SK-N-SH treated with all-trans-retinoic acid at 6 μM for 48 hours (cell line): ENCODE data around the gene SLC4A4.

Experiments
- ATAC-seq: fragments of 200-7000 bp; cut with Tn5 transposase; 3 replicates; pipeline ENCODE4 v1.9.1; 2020; ENCODE audit warnings: mild to moderate bottlenecking, moderate library complexity
- ARNTL ChIP-seq: fragments of 450-650 bp; formaldehyde crosslinking; IDR thresholded peaks from 2 replicates; pipeline ENCODE4 v1.5.0; 2020; ENCODE audit warnings: low read depth, mild to moderate bottlenecking, moderate library complexity, borderline replicate concordance
- CREB5 ChIP-seq: fragments of 250-450 bp; sonication (Bioruptor Pico); IDR thresholded peaks from 2 replicates; pipeline ENCODE4 v1.5.1; 2020; ENCODE audit warnings: low read depth, mild to moderate bottlenecking, moderate library complexity
- CSRNP3 ChIP-seq: fragments of 250-450 bp; sonication (Bioruptor Pico); IDR thresholded peaks from 2 replicates; pipeline ENCODE4 v1.5.1; 2021; ENCODE audit warnings: mild to moderate bottlenecking, moderate library complexity
- ESRRG ChIP-seq: fragments of 250-450 bp; sonication (Bioruptor Pico); IDR thresholded peaks from 2 replicates; pipeline ENCODE4 v1.6.1; 2021; ENCODE audit warnings: mild to moderate bottlenecking
- OSR1 ChIP-seq: fragments of 250-450 bp; sonication (Bioruptor Pico); IDR thresholded peaks from 2 replicates; pipeline ENCODE4 v1.8.0; 2022; ENCODE audit warnings: moderate library complexity, mild to moderate bottlenecking, inconsistent platforms
- PATZ1 ChIP-seq: fragments of 250-450 bp; sonication (Bioruptor Pico); IDR thresholded peaks from 2 replicates; pipeline ENCODE4 v1.8.0; 2020; ENCODE audit warnings: mild to moderate bottlenecking, moderate library complexity, borderline replicate concordance
- POU6F1 ChIP-seq: fragments of 250-450 bp; sonication (Bioruptor Pico); IDR thresholded peaks from 2 replicates; pipeline ENCODE4 v1.8.0; 2021; ENCODE audit warnings: low read depth, mild to moderate bottlenecking, moderate library complexity, borderline replicate concordance
- PPARA ChIP-seq: fragments of 250-450 bp; sonication (Bioruptor Pico); IDR thresholded peaks from 2 replicates; pipeline ENCODE4 v1.5.0; 2020; ENCODE audit warnings: mild to moderate bottlenecking, borderline replicate concordance
- RARB ChIP-seq: fragments of 250-450 bp; sonication (Bioruptor Pico); IDR thresholded peaks from 2 replicates; pipeline ENCODE4 v1.8.0; 2021; ENCODE audit warnings: mild to moderate bottlenecking, moderate library complexity
- SNAI2 ChIP-seq: fragments of 250-450 bp; sonication (Bioruptor Pico); IDR thresholded peaks from 2 replicates; pipeline ENCODE4 v1.5.0; 2020; ENCODE audit warnings: mild to moderate bottlenecking, moderate library complexity
- TCF4 ChIP-seq: fragments of 250-450 bp; sonication (Bioruptor Pico); IDR thresholded peaks from 2 replicates; pipeline ENCODE4 v1.8.0; 2021; ENCODE audit warnings: mild to moderate bottlenecking, moderate library complexity, borderline replicate concordance
- TOX ChIP-seq: fragments of 250-450 bp; sonication (Bioruptor Pico); IDR thresholded peaks from 2 replicates; pipeline ENCODE4 v1.8.0; 2021; ENCODE audit warnings: mild to moderate bottlenecking, moderate library complexity, borderline replicate concordance
- TSHZ2 ChIP-seq: fragments of 250-450 bp; sonication (Bioruptor Pico); IDR thresholded peaks from 2 replicates; pipeline ENCODE4 v1.5.0; 2020; ENCODE audit warnings: mild to moderate bottlenecking, moderate library complexity
- ZC3H10 ChIP-seq: fragments of 250-450 bp; sonication (Bioruptor Pico); IDR thresholded peaks from 2 replicates; pipeline ENCODE4 v1.5.1; 2021; ENCODE audit warnings: mild to moderate bottlenecking, moderate library complexity
- ZFP3 ChIP-seq: fragments of 250-450 bp; sonication (Bioruptor Pico); IDR thresholded peaks from 2 replicates; pipeline ENCODE4 v1.5.0; 2020; ENCODE audit warnings: mild to moderate bottlenecking, moderate library complexity
- ZNF565 ChIP-seq: fragments of 450-650 bp; formaldehyde crosslinking; conservative IDR thresholded peaks from 2 replicates; pipeline ENCODE4 v1.5.0; 2020; ENCODE audit warnings: low read depth, mild to moderate bottlenecking, moderate library complexity
- ZNF70 ChIP-seq: fragments of 450-650 bp; formaldehyde crosslinking; IDR thresholded peaks from 2 replicates; pipeline ENCODE4 v1.5.0; 2020; ENCODE audit warnings: mild to moderate bottlenecking, moderate library complexity
- ZNF8 ChIP-seq: fragments of 450-650 bp; formaldehyde crosslinking; IDR thresholded peaks from 2 replicates; pipeline ENCODE4 v1.5.0; 2020; ENCODE audit warnings: mild to moderate bottlenecking, moderate library complexity

SLC4A4 gene

GRCh38 chr4:71322425-71322824 lies 16.4 kb upstream of the SLC4A4 start (continued):
- no peak for TF ChIP-seq PATZ1 (CRISPR knock-in tag)
- no peak for TF ChIP-seq TSHZ2 (CRISPR knock-in tag)
- no peak for TF ChIP-seq ZNF70 (CRISPR knock-in tag)
- TF ChIP-seq ARNTL (CRISPR knock-in tag): no peak
- no peak for TF ChIP-seq ZNF565 (CRISPR knock-in tag)
- TF ChIP-seq, all 23 proteins: peak for 0

GRCh38 chr4:71333368-71333767 lies 5.5 kb upstream of the SLC4A4 start:
- no peak for ATAC-seq
- TF ChIP-seq RARB (CRISPR knock-in tag) (no peak), POU6F1 (CRISPR knock-in tag) (no peak), ARNTL (CRISPR knock-in tag) (no peak), ZFP3 (CRISPR knock-in tag) (no peak), TOX (CRISPR knock-in tag) (no peak), ZNF565 (CRISPR knock-in tag) (no peak), ESRRG (no peak), TCF4 (CRISPR knock-in tag) (no peak), OSR1 (CRISPR knock-in tag) (no peak), ZNF8 (CRISPR knock-in tag) (no peak), CSRNP3 (CRISPR knock-in tag) (no peak), CREB5 (CRISPR knock-in tag) (no peak), PATZ1 (CRISPR knock-in tag) (no peak), ZC3H10 (CRISPR knock-in tag) (no peak), SNAI2 (no peak), PPARA (no peak), TSHZ2 (CRISPR knock-in tag) (no peak)
